HCT116 (cell line): ENCODE measurements around the gene RGSL1. TPM values are rescaled to one million over a fixed set of nuclear protein-coding genes. Genes with fewer than 3 reads are reported as not detected.

ENCODE experiments used
- ATAC-seq: fragments of 200-7000 bp; cut with Tn5 transposase; 2 replicates; pipeline ENCODE4 v1.9.1; 2020; ENCODE audit warnings: mild to moderate bottlenecking, moderate library complexity
- BruUV-seq: library from RNA; stranded (reverse); fragments of 400-500 nt; replicated peaks from 2 replicates; lab custom pipeline; 2021; lab: Mats Ljungman, UMichigan
- CTCF ChIA-PET: fragments of 300-600 bp; sonication (Branson Sonifier 250); formaldehyde crosslinking; loops from one replicate; lab custom pipeline; 2021; ENCODE audit warnings: antibody characterized with exemption; lab: Charles Lee
- POLR2A ChIA-PET: fragments of 300-600, 350-600 bp; sonication (Branson Sonifier 250); formaldehyde crosslinking; loops from one replicate; lab custom pipeline; 2021; ENCODE audit warnings: antibody characterized with exemption; lab: Charles Lee
- RAD21 ChIA-PET, 2 experiments: fragments of 300-600 bp; sonication (Branson Sonifier 250); formaldehyde crosslinking; loops; one replicate each; lab custom pipeline; 2023; ENCODE audit warnings: low total read pairs in 2 of 2; ENCODE audit not compliant: uncharacterized antibody in 2 of 2, unreplicated experiment in 2 of 2, low non-redundant PET in 1 of 2; lab: Charles Lee
- DNase-seq: peaks from one replicate; pipeline ENCODE4 v3.0.0-alpha.2; 2010; ENCODE audit warnings: low read depth, low spot score
- H2AFZ ChIP-seq: fragments of 200-600 bp; shearing (Covaris generic), sonication (generic); 2 replicates; pipeline ENCODE4 v1.6.1; 2017; ENCODE audit warnings: low read depth, mixed run types, mixed read lengths, antibody characterized with exemption, low read length; ENCODE audit not compliant: poor library complexity, severe bottlenecking
- H3K27ac ChIP-seq: 2 replicates; pipeline ENCODE4 v1.5.1; 2012; ENCODE audit warnings: low read depth, low read length
- H3K27me3 ChIP-seq: fragments of 200-600 bp; sonication (generic); 2 replicates; pipeline ENCODE4 v1.6.1; 2016; ENCODE audit warnings: mixed run types, low read length, mixed read lengths; ENCODE audit not compliant: insufficient read depth
- H3K36me3 ChIP-seq, 2 experiments: fragments of 200-500 bp in 1 of 2; fragments of 200-600 bp in 1 of 2; sonication (Bioruptor generic) in 1 of 2; sonication (generic) in 1 of 2; 2 replicates each; pipeline versions ENCODE4 v1.5.1 to v1.6.1; 2014 to 2016; ENCODE audit warnings: low read length in 2 of 2, inconsistent platforms in 1 of 2, mixed read lengths in 1 of 2, mixed run types in 1 of 2; ENCODE audit not compliant: insufficient read depth in 2 of 2, control insufficient read depth in 1 of 2
- H3K4me1 ChIP-seq, 2 experiments: fragments of 200-600 bp in 1 of 2; sonication (generic) in 1 of 2; 2 replicates each; pipeline versions ENCODE4 v1.5.1 to v1.6.1; 2012 to 2017; ENCODE audit warnings: low read length in 2 of 2, inconsistent platforms in 1 of 2, mild to moderate bottlenecking in 1 of 2, mixed read lengths in 1 of 2, mixed run types in 1 of 2, moderate library complexity in 1 of 2; ENCODE audit not compliant: insufficient read depth in 2 of 2, control insufficient read depth in 1 of 2
- H3K4me2 ChIP-seq: fragments of 200-600 bp; sonication (generic); 2 replicates; pipeline ENCODE4 v1.6.1; 2017; ENCODE audit warnings: mixed run types, low read length, mixed read lengths
- H3K4me3 ChIP-seq, 2 experiments: fragments of 200-600 bp in 1 of 2; sonication (generic) in 1 of 2; replicated peaks in 1 of 2; 2 replicates each; pipeline ENCODE4 v1.5.1; 2011 to 2016; ENCODE audit warnings: low read length in 2 of 2, control low read depth in 1 of 2, low read depth in 1 of 2, mild to moderate bottlenecking in 1 of 2, mixed read lengths in 1 of 2, mixed run types in 1 of 2
- H3K79me2 ChIP-seq: fragments of 200-600 bp; sonication (generic); 2 replicates; pipeline ENCODE4 v1.6.1; 2017; ENCODE audit warnings: mild to moderate bottlenecking, mixed run types, low read length, moderate library complexity, mixed read lengths; ENCODE audit not compliant: insufficient read depth
- H3K9ac ChIP-seq: fragments of 200-600 bp; sonication (generic); 2 replicates; pipeline ENCODE4 v1.6.1; 2016; ENCODE audit warnings: low read length, mixed read lengths
- H3K9me2 ChIP-seq: fragments of 200-600 bp; sonication (generic), shearing (Covaris generic); 2 replicates; pipeline ENCODE4 v1.6.1; 2017; ENCODE audit warnings: mixed run types, mild to moderate bottlenecking, moderate library complexity; ENCODE audit not compliant: insufficient read depth
- H3K9me3 ChIP-seq, 2 experiments: fragments of 200-500 bp in 1 of 2; fragments of 200-600 bp in 1 of 2; sonication (Bioruptor generic) in 1 of 2; sonication (generic) in 1 of 2; 2 replicates each; pipeline ENCODE4 v1.6.1; 2014 to 2017; ENCODE audit warnings: low read length in 2 of 2, mixed read lengths in 2 of 2, inconsistent platforms in 1 of 2, low read depth in 1 of 2, mild to moderate bottlenecking in 1 of 2, mixed run types in 1 of 2, moderate library complexity in 1 of 2; ENCODE audit not compliant: control insufficient read depth in 1 of 2, insufficient read depth in 1 of 2
- H4K20me1 ChIP-seq: fragments of 200-600 bp; sonication (generic), shearing (Covaris generic); 2 replicates; pipeline ENCODE4 v1.6.1; 2017; ENCODE audit warnings: mixed run types, mild to moderate bottlenecking, moderate library complexity; ENCODE audit not compliant: insufficient read depth
- CTCF ChIP-seq, 3 experiments: fragments of 200-600 bp in 1 of 3; sonication (generic) in 1 of 3; IDR thresholded peaks in 2 of 3; conservative IDR thresholded peaks in 1 of 3; 2 replicates each; pipeline ENCODE4 v1.5.1; 2012 to 2017; ENCODE audit warnings: low read depth in 2 of 3, low read length in 2 of 3, antibody characterized with exemption in 1 of 3, borderline replicate concordance in 1 of 3, control low read depth in 1 of 3, mild to moderate bottlenecking in 1 of 3, mixed read lengths in 1 of 3, mixed run types in 1 of 3, moderate library complexity in 1 of 3; ENCODE audit not compliant: insufficient read depth in 1 of 3
- EGR1 ChIP-seq: IDR thresholded peaks from 2 replicates; pipeline ENCODE4 v1.6.1; 2012; ENCODE audit warnings: low read depth
- EZH2 ChIP-seq: fragments of 200-600 bp; sonication (generic); IDR thresholded peaks from 2 replicates; pipeline ENCODE4 v1.6.1; 2017; ENCODE audit warnings: antibody characterized with exemption, mixed run types
- JUND ChIP-seq: IDR thresholded peaks from 2 replicates; pipeline ENCODE4 v1.6.1; 2012
- MAX ChIP-seq: IDR thresholded peaks from 2 replicates; pipeline ENCODE4 v1.6.1; 2012
- POLR2A ChIP-seq: IDR thresholded peaks from 2 replicates; pipeline ENCODE4 v1.7.0; 2011; ENCODE audit warnings: borderline replicate concordance; ENCODE audit not compliant: insufficient read depth, insufficient read length; ENCODE audit errors: extremely low read depth
- POLR2AphosphoS5 ChIP-seq: IDR thresholded peaks from 2 replicates; pipeline ENCODE4 v1.6.1; 2011; ENCODE audit warnings: mild to moderate bottlenecking, low read depth, low read length, moderate library complexity
- RAD21 ChIP-seq: IDR thresholded peaks from 2 replicates; pipeline ENCODE4 v1.6.1; 2012; ENCODE audit warnings: low read depth, mild to moderate bottlenecking
- REST ChIP-seq: IDR thresholded peaks from 2 replicates; pipeline ENCODE4 v1.6.1; 2012; ENCODE audit warnings: low read depth
- SIN3A ChIP-seq: IDR thresholded peaks from 2 replicates; pipeline ENCODE4 v1.6.1; 2012; ENCODE audit warnings: low read depth
- SP1 ChIP-seq: IDR thresholded peaks from 2 replicates; pipeline ENCODE4 v1.6.1; 2012; ENCODE audit warnings: low read depth
- SRF ChIP-seq: IDR thresholded peaks from 2 replicates; pipeline ENCODE4 v1.6.1; 2012; ENCODE audit warnings: low read depth
- TCF7L2 ChIP-seq: IDR thresholded peaks from 2 replicates; pipeline ENCODE4 v1.7.0; 2011; ENCODE audit warnings: borderline replicate concordance, inconsistent platforms; ENCODE audit not compliant: insufficient read depth, insufficient read length; ENCODE audit errors: extremely low read depth
- YY1 ChIP-seq: IDR thresholded peaks from 2 replicates; pipeline ENCODE4 v1.6.1; 2011; ENCODE audit warnings: low read length, low read depth, moderate library complexity, mild to moderate bottlenecking; ENCODE audit not compliant: insufficient replicate concordance; ENCODE audit errors: extremely low read depth
- ZBTB33 ChIP-seq: IDR thresholded peaks from 2 replicates; pipeline ENCODE4 v1.6.1; 2011; ENCODE audit warnings: mild to moderate bottlenecking, low read length, moderate library complexity; ENCODE audit not compliant: insufficient replicate concordance; ENCODE audit errors: extremely low read depth
- ZNF274 ChIP-seq: fragments of 200-500 bp; sonication (Bioruptor generic); IDR thresholded peaks from 2 replicates; pipeline ENCODE4 v1.6.1; 2014; ENCODE audit warnings: mild to moderate bottlenecking, low read depth, low read length, inconsistent platforms
- intact Hi-C: fragments of 100-400 bp; cut with micrococcal nuclease; formaldehyde crosslinking; loops from 2 replicates; pipeline ENCODE4 v1.10.0; 2022
- total RNA-seq: library from RNA; stranded (reverse); gene quantifications from one replicate; pipeline ENCODE4 v1.2.1, GENCODE V29; 2021; ENCODE audit not compliant: unreplicated experiment

The RGSL1 gene
- total RNA-seq, 1 experiment from 2014 or later = not detected

- TF ChIP-seq ZBTB33 (no peak), SRF (no peak), ZNF274 (no peak), YY1 (no peak), JUND (no peak), EGR1 (no peak), SIN3A (no peak)
Observed at GRCh38 chr1:182587093-182587492, 137.1 kb downstream of the RGSL1 start (continued).

- Histone ChIP-seq H4K20me1 (no peaks in the 10 kb centered on the region), H3K4me1 (peaks cover 0 to 13% of the 10 kb centered on the region in 2 experiments; a peak in 2 of 4 replicates), H3K4me3 (peak overlapping the region; percentile 63 to 69), H3K9ac (peak overlapping the region; percentile 62; the same call in 1 of the 2 replicates), H3K27ac (no peak overlapping the region; the same call in 1 of the 2 replicates), H3K4me2 (peak overlapping the region; percentile 82), H3K79me2 (no peaks in the 10 kb centered on the region), H3K9me3 (no peaks in the 10 kb centered on the region), H3K9me2 (no peaks in the 10 kb centered on the region), H3K27me3 (no peaks in the 10 kb centered on the region), H3K36me3 (no peaks in the 10 kb centered on the region), H2AFZ (no peak overlapping the region)
- CTCF ChIA-PET = interaction anchor here (1.2 to 1.8 kb wide), 4 partner anchors 104 to 199 kb away, joined by 4 to 7 read pairs (median 6); no protein-coding TSS in a partner anchor
- no peak for ATAC-seq
- intact Hi-C loops = no loop called here
- RAD21 ChIA-PET = no interaction called here
- DNase-seq = no peak
- no TSS peak for BruUV-seq
- TF ChIP-seq RAD21 = no peak
- no peak for TF ChIP-seq SP1
- TF ChIP-seq EZH2 = no peak
- TF ChIP-seq MAX = no peak
- TF ChIP-seq POLR2A = no peak
- TF ChIP-seq POLR2AphosphoS5 = no peak
- TF ChIP-seq TCF7L2 = no peak
- no peak for TF ChIP-seq YY1
- no peak for TF ChIP-seq CTCF (IDR thresholded peaks at IDR 0.05 in 2 of 3, conservative IDR thresholded peaks at IDR 0.05 in 1 of 3; ENCODE audit: borderline replicate concordance in 1 of 3, insufficient read depth in 1 of 3, low read depth in 2 of 3, low read length in 2 of 3)
- TF ChIP-seq REST = no peak
- POLR2A ChIA-PET = interaction anchor here (1.4 kb wide), 1 partner anchor 15 kb away, joined by 5 read pairs; no protein-coding TSS in a partner anchor
Observed at GRCh38 chr1:182587666-182588499, 137.9 kb downstream of the RGSL1 start.
